TTC549 (cell line): Measurements from ENCODE around the gene GPR61.
A peak's percentile ranks its signal among the peaks of the same experiment; 100 is the strongest.

Experiments used
- FAIRE-seq: peaks from 2 replicates; lab custom pipeline; 2012; peaks lifted over from hg19 to GRCh38; lab: Jason Lieb, UNC

GPR61 gene

DNA sequence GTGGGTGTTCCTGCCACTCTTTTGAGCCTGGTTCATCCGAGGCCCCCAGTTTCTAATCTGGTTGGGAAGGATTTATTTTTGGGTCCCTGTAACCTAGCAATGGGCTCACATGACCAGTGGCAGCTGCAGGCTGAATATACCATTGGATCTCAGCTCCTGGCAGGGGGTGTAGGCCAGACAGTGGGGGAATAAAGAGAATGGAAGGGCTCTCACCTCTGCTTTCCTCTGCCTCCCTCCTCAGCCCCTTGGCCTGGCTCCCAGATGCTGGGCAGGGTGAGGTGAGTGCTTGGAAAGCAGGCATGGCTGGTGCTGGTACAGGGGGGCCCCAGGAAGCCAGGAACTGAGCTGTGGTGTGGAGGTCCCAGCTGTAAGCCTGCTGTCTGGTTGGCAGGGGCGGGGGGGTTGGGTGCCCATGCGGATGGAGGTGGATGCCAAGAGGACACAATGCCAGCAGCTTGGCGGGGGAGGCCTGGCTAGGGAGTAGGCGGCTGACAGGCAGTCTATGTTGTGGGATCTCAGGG, 3.6 kb upstream of the GPR61 start:
- no peak for FAIRE-seq

DNA sequence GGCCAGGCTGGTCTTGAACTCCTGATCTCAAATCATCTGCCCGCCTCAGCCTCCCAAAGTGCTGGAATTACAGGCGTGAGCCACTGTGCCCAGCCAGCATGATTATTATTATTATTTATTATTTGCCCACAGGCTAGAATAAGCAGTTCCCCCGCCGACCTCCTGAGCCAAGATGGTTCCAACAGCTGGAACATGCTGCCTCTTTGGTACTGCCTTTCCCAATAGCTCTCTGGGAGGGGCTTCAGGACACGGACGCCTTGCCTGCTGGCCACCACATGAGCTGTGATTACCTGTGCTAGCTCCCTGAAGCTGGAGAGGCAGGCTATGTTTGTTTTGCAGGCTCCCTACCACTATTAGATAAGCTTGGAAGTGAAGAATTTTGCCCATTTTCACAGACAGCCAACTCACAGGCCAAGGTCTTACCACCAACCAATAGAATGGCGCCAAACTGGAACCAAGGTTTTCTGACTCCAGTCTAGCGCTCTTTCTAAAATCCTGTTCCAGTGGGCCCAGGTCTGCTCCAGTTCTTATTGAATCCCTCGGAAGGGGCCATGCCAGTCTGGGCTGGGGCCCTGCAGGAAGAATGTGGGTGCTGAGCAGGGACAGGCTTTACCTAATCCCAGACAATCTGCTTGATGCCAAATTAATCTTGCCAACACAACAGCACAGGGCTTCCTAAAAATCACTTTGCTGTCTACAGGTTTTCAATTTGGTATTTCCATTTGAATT, 2.1 kb upstream of the GPR61 start:
- FAIRE-seq, result no peak

DNA sequence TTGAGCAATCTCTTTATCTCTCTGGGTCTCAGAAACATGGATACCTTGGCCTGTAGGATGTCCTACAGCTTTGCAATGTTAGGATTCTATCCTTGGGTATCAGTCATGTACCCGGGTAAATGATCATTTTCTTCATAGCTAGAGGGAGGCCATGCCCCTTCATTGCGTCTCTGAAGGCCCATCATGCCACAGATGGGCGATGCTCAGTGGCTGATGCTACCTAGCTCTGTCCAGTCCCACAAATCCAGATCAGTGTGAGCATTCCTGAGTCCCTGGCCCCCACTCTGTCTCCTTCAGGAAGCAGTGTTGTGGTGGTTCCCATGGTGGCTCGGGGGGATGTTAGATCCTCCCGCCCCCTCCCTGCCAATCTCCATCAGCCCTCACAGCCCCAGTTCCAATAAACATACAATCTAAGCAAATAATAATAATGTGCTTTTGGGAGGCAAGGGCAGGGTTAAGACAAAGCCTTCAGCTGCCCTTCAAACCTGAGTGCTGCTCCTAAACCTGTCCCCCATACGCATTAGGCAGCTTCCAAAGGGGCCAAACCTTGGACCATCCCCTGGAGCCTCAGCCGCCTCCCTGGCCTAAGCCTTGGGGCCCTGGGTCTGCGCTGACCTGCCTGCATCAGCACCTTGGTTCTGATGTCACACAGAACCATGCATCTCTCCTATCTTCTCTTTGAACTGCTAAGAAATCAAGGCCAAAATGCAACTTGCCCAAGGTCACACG, 681 bp upstream of the GPR61 start:
- no peak for FAIRE-seq

DNA sequence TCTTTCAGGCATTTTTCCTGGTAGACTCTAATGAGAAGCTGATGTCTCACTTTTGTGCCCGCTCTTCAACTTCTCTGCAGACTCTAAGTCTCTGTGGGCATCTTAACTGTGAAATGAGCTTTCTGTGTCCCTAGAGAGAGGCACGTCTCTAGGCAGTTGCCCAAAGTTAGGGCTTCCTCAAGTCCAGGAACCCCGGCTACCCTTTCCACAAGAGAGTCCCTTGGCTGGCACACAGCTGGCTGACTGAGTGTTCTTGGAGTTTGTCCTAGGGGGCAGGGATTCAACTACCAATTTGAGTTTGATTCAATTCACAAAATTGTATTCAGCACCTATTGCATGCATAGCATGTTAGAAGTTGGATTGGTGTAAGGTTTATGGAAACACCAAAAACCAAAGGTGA, 1.4 kb downstream of the GPR61 start:
- FAIRE-seq, result no peak

DNA sequence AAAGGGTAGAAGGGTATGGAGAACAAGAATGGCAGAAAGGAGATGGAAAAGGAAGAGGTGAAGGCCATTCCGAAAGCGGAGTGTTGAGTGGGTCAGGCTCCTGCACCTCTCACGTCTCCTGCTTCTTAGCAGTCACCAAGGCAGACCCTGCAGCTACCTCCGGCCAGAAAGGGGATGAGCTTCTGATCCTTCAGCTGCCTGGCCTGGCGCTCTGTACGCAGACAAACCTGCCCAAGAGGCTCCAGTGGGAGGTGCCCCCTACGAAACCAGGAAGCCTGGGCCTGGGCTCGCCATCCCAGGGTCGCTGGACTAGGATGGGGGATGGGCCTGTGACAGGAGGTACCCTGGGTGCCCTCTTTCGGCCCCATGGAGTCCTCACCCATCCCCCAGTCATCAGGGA, 3.0 kb downstream of the GPR61 start:
- no peak for FAIRE-seq

DNA sequence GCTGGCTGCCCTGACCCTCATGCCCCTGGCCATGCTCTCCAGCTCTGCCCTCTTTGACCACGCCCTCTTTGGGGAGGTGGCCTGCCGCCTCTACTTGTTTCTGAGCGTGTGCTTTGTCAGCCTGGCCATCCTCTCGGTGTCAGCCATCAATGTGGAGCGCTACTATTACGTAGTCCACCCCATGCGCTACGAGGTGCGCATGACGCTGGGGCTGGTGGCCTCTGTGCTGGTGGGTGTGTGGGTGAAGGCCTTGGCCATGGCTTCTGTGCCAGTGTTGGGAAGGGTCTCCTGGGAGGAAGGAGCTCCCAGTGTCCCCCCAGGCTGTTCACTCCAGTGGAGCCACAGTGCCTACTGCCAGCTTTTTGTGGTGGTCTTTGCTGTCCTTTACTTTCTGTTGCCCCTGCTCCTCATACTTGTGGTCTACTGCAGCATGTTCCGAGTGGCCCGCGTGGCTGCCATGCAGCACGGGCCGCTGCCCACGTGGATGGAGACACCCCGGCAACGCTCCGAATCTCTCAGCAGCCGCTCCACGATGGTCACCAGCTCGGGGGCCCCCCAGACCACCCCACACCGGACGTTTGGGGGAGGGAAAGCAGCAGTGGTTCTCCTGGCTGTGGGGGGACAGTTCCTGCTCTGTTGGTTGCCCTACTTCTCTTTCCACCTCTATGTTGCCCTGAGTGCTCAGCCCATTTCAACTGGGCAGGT, 3.8 kb downstream of the GPR61 start:
- no peak for FAIRE-seq

DNA sequence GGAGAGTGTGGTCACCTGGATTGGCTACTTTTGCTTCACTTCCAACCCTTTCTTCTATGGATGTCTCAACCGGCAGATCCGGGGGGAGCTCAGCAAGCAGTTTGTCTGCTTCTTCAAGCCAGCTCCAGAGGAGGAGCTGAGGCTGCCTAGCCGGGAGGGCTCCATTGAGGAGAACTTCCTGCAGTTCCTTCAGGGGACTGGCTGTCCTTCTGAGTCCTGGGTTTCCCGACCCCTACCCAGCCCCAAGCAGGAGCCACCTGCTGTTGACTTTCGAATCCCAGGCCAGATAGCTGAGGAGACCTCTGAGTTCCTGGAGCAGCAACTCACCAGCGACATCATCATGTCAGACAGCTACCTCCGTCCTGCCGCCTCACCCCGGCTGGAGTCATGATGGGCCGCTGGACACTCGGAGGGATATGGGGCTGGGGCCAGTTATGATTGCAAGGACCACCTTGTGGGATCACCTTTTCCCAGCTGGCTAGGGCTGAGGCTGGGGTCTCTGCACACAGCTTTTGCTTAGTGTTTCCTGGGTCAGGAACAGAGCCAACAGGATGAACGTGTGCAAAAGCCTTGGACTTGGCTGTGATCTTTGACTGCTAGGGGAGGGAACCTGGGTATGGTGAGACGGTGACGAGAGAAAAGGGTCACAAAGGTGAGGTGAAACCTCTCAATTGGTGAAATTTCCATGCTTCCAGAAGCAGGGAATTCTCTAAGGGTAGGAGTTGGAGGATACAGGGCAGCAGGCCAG, 4.5 kb downstream of the GPR61 start:
- FAIRE-seq, result no peak

DNA sequence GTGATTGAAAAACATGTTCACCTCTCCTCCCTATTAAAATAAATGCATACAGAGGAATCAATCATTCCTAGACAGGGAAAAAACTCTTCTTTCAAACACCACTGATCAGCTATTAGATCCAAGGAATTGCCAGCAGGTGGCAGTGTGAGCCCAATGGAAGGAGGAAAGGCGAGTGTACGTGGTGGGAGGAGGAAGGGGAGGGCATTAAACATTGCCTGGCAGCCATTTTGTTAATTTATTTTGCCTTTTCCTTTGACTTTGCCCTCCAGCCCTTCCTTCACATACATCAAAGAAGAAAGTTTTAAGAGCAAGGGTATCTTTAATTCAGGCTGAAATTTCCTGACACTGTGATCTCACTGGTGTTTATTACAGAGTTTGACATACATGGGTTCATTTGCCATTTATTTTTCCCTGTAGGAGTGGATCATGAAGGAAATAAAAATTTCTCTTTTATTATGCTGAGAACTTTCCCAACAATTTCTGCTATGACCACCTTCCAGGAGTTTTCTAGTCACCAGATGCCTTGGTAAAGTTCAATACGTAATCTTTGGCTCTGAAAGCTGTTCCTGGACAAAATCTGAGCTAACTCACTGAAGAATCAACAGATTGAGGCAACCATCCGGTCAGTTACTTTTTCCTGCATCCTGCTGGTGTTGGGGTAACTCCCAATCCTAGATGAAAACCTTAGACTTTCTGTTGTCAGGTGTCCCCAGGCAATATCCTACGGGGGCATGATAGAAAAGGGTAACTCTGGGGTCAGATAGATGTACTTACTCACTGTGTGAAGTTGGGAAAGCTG, 6.8 kb downstream of the GPR61 start:
- FAIRE-seq, result peak; percentile 82

DNA sequence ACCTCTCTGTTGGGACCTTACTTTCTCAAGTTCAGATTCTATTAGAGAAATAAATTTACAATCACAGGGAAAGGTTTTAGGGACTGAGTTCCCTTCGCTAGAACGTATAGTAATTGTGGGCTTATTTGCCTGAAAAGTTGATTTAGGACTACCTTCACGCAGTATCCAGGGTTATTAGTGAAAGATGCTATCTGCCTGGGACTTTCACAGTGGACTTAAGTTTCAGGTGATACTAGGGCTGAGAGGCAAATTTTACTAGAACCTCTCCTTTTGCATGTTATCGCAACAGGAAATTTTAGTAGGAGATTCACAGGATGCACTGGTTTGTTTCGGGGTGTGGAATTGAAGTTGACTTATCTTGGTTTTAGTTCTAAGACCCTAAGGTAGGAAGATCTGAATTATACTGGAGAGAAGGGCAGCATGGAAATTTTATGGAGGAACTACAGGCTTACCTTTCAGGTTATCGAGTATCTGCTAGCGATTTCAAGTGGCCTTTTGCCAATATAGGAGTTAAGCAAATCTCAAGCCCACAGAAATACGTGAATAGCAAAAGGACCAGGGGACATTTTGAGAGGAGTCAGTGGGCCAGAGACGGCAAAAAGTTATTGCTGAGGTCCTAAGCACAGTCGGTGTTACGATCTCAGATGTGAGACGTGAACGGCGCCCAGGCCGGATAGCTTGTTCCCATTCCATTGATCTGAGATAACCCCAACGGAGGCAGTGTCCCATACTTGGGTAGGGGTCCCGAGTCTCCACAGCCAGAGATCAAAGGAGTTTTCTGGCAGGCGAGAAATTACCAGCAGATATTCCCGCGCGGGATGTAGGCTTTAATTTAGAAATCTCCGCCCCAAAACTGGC, 8.0 kb downstream of the GPR61 start:
- FAIRE-seq, result no peak

DNA sequence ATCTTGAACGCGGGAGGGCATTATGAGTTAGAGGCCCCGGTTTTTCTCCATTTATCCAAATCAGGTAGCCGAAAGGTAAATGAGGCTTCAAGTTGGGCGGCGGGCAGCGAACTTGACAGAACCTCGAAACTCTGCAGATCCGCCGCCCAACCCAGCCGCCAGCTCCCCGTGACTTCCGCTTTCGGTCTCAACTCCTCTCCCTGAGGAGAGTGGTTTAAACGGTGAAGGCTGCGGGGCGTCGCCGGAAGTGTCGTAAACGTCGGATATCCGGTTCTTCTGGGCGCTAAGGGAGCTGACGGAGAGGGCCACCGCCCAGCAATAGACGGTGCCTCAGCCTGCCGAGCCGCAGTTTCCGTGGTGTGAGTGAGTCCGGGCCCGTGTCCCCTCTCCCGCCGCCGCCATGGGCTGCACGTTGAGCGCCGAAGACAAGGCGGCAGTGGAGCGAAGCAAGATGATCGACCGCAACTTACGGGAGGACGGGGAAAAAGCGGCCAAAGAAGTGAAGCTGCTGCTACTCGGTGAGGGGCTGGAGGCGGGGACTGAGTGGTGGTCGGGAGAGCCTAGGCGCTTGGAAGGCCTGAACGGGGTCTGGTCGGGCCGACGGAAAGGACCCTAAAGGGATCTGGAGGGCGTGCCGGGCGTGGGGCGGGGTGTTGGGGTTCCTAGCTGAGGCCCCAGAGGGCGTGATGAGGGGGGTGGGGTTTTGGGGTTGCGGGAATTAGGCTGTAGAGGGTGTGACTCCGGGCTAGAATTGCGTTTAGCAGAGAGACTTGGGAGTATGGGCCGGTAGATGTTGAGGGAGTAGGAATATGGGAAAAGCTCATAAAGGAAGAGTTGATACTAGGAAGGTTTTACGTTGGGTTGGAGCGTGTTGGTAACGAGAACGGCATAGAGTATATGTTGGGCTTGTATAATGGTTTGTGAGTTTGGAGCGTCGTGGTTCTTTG, 8.9 kb downstream of the GPR61 start, which contains the start of gene GNAI3:
Gene GNAI3, plus strand, starts transcription at position 295 of the 947 bp plus-strand sequence. Its CDS starts 106 bp downstream, at position 401.
- FAIRE-seq, result no peak

DNA sequence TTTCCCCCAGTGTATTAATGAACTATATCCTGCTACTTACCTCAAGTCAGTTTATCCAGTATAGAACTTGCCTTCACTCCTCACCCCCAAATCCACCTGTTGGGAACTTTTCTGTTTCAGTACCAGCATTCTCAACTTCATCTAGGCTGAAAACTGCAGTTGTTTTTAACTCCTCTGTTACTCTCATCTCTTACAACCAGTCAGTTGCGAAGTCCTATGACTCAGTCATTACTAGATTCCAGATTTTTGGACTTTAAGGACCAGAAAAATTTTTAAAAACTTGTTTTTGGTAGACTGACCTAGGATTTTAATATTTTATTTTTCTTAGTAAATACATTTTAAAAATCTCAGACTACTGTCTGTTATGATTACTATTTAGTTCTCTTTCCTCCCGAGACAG, 16.9 kb downstream of the GPR61 start:
- no peak for FAIRE-seq

DNA sequence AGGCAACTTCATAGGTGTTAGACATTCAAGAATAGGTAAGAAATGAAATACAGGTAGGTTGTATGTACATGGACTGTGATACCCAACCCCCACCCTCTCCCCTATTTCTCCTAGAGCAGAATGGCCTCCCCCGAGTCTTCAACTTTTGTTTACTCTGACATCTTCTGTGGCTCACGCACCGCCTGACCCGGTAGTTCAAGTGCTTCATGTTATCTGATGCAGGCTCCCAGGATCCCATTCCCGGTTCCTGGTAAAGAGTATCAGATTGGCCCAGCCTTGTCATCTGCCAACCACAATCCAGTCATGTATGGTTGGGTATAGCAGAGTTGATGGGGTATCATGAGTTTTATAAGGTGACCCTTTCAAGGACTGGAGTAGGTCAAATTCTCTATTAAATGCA, 17.8 kb downstream of the GPR61 start:
- no peak for FAIRE-seq

DNA sequence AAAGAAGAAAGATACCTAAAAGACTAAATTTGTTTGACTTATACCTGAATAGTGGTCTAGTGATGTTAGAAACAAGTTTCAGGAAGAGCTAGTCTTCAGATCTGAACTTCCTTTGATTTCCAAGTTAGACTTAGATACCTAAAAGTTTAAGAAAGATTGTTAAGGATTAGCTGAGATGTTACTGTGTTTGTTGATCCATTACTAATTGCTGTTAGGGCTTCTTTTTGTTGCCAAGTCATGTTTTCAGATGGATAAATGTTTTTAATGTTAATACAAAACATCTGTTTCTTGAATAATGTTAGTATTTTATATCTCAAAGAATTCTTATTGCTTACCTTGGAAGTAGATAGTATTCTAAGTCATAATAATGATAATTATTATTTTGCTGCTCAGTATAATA, 20.3 kb downstream of the GPR61 start:
- no peak for FAIRE-seq

DNA sequence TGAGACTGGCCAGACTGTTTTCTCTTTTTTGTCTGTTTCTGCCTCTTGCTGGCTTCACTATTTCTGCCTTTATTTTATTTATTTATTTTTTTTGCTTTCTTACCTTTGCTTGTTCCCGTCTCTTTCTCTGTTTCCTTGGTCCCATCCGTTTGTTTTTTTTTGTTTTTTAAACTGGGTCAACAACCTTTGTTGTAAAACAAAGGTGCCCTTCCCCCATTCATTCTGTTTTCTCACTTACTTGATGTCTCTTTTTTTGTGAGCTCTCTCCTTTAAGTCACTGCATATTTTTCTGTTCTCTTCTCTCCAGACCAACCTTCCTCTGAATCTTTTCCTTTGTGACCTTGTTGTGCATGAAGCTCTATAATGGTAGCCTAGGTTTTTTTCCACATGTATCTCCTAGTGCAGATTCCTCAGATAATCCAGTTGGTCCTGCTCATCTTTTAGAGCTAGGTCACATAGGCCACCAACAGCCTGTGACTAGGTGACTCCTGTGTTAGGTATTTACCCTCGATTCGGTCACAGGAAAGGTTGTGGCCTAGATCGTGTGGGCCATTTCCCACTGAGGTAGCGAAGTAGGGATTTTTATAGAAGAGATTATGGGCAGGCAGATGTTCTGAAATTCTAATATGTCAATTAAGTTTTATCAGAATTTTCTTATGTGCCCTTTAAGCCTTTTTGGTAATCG, 24.7 kb downstream of the GPR61 start:
- no peak for FAIRE-seq

DNA sequence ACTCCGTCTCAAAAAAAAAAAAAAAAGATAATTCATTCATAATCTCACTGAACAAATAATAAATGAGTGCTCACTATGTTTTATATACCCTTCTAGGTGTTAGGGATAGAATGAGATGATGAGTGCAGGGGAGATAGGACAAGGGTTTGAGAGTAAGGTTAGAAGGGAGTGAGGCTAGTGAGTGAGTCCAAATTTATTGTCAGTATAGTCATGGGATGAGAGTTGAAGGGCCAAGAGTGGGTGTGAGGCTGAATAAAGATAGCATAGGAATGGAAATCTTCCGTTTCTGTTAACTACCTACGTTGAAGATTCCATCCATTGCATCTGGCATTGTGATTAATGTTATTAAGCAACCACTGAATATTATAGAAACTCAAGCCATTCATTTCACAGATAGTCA, 25.6 kb downstream of the GPR61 start:
- FAIRE-seq, result no peak

DNA sequence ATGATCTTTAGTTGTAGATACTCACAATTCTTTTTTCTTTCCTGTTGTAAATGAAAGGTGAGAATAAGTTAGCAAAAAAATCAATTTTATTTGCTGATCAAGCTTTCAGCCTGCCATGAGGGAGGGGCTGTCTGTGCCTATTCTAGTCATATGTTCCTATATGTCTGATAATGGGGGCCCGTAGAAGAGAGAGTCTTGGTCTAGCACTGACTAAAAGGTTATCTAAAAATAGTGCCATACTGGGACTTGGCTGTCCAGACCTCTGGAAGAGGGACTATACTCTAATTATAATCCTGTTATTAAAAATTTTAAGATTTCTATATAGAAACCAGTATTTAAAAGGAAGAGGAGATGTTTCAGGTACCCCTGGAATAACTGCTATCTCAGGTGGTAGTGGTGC, 27.3 kb downstream of the GPR61 start:
- no peak for FAIRE-seq

DNA sequence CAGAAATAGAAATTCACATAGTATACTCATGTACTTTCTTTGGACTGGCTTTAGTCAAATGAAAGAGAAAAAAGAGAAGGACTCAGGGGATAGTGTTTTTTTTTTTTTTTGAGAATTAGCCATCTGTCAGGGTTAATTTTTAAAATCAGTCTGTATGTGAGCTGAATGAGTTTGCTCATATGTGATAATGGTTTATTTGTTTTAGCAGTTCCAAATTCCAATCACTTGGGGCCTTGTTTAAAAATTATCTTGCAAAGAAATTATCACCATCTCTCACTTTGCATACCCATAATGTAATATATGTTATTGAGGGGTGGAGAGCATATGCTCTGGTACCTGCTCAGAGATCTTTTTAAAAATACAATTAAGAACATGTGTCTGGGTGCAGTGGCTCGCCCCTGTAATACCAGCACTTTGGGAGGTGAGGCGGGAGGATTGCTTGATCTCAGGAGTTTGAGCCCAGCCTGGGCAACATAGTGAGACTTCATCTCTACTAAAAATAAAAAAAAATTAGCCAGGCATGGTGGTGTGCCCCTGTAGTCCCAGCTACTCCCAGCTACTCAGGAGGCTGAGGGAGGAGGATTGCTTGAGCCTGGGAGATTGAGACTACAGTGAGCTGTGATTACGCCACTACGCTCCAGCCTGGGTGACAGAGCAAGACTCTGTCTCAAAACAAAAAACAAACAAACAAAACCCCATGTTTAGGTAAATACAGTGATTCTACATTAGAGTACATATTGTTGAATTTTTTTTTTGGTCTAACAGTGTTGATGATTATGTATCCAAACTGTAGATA, 28.4 kb downstream of the GPR61 start:
- FAIRE-seq, result no peak

DNA sequence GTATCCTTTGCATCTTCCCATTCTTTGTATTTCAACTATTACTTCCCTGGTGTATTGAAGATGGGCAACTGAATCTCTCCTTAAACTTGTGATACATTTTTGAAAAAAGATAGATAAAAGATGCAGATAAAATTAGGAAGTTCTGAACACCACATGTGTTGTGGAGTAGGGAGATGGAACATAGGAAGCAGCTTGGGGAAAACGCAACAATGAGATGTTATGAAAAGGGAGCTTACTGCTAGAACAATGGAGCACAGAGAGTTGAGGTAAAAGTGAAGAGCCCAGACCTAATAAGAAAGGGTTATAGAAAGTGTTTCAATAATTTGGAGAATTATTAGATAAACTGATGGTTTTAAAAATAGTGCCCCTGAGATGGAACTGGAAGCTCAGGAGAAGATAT, 29.7 kb downstream of the GPR61 start:
- no peak for FAIRE-seq
